Cortex of kidney (tissue), 1 donor: ENCODE data around the gene GOLGA8M.
"Not testable (repeated sequence)": the region's sequence is repeated elsewhere in the genome, so short reads cannot be mapped to it uniquely, and the experiment has no call there.

ENCODE experiments used
- DNase-seq: peaks from one replicate; lab custom pipeline; 2025; lab: John Stamatoyannopoulos, UW

GOLGA8M gene

DNA sequence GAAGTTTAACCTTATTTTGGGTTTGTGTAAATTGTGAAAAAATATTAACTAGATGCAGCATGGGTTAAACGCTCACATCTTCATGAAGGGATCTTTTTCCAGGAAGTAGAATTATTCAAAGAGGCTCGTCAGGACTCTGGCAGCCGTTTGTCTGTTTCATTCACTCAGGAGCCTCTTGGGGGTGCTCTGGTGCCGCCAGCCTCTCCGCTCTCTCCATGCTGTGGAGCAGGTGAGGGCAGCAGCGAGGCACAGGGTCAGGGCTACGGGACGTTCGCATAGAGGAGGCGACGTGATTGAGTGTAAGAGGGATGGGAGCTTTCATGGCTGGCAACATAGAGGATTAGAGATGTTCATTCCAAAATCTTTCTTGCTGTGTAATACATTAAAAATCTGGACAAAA lies 48.5 kb downstream of the GOLGA8M start:
- DNase-seq = not testable (repeated sequence)

DNA sequence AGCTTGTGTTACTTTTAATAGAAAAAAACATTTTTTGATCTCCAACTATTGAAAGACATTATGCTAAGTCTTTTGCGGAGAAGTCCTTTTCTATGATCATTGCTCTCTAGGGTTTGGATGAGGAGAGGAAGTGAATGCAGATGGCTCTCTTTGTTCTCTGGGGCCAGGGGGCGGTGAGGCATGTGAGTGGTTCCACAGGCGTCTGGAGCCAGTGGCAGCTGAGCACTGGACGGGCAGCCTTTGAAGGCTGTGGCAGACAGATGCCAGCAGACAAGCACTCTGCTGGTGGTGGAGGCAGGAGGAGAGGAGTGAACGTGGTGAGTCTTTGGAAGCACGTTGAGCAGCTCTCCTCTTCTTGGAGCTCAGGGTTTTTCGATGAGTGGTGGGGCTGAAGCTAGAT lies 51.5 kb downstream of the GOLGA8M start:
- DNase-seq = not testable (repeated sequence)

DNA sequence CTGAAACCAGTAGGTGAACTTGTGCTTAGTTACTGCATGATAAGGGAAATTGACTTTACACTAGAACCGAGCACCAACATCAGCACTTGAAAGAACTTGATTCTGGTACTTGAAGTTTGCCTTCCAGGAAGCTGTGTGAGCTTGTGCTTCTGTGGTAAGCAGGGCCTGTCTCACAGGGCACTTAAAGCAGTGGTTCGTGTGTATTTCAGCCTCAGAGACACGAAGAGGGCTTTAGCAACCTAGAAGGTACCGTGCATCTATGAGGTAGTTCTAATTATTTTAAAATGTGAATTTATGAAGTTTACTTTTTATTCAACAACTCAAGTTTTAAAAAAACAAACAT lies 56.2 kb downstream of the GOLGA8M start:
- not testable (repeated sequence) for DNase-seq

DNA sequence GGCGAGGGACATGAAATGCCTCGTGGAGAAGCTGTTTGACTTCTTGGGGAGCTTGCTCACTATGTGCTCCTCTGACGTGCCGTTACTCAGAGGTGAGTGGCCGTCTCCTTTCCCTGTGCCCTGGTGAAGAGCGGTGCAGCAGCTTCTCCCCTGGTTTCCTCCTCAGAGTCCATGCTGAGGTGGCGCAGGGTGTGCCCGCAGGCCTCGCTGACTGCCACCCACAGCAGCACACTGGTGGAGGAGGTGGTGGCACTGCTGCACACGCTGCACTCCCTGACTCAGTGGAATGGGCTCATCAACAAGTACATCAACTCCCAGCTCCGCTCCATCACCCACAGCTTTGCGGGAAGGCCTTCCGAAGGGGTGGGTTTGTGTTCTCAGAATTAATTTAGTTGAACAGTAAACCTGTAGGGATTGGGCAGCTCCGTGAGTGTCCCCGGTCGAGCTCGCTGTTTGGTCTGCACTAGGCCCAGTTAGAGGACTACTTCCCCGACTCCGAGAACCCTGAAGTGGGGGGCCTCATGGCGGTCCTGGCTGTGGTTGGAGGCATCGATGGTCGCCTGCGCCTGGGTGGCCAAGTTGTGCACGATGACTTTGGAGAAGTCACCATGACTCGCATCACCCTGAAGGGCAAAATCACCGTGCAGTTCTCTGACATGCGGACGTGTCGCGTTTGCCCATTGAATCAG lies 56.7 kb downstream of the GOLGA8M start:
- not testable (repeated sequence) for DNase-seq

DNA sequence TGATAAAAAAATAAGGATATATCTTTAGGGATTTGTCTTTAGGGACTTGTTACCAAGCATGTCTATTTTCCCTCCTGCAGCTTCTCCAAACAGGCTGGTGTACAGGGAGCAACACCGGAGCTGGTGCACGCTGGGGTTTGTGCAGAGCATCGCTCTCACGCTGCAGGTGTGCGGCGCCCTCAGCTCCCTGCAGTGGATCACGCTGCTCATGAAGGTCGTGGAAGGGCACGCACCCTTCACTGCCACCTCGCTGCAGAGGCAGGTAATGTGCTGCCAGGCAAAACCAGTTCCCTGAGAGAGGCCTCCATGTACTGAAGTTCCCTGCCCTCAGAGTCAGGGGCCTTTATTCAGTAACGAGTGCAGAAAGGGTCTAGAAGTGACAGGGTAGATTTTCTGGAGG lies 58.0 kb downstream of the GOLGA8M start:
- DNase-seq = not testable (repeated sequence)

DNA sequence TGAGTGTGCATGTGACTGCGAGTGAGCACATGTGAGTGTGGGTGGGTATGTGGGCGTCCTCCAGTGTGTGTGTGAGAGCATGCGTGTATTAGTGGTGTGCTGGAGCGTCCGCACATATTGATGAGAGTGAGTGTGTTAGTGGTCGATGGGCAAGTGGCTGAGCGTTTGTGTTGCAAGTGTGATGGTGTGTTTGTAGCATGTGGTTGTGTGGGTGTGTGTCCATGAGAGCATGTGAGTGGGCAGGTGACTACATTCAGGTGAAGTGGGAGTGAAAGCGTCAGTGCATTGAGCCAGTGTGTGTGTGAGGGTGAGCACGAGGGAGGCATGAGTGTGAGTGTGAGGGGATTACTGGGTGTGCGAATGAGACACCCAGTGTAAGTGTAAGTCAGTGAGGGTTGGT lies 59.7 kb downstream of the GOLGA8M start:
- DNase-seq = not testable (repeated sequence)
